WTC11 (cell line): Measurements from ENCODE around the gene ZNF35. TPM values are rescaled to one million over a fixed set of nuclear protein-coding genes. Genes with fewer than 3 reads are reported as not detected.

Source experiments
- ATAC-seq: fragments of 200-7000 bp; cut with Tn5 transposase; 2 replicates; pipeline ENCODE4 v1.10.0; 2021; ENCODE audit warnings: mild to moderate bottlenecking, moderate library complexity
- CTCF ChIA-PET: fragments of 300-600 bp; sonication (Branson Sonifier 250); formaldehyde crosslinking; loops from one replicate; lab custom pipeline; 2021; ENCODE audit warnings: antibody characterized with exemption; lab: Charles Lee
- POLR2A ChIA-PET: fragments of 350-600 bp; sonication (Branson Sonifier 250); formaldehyde crosslinking; loops from one replicate; lab custom pipeline; 2021; ENCODE audit warnings: antibody characterized with exemption; lab: Charles Lee
- DNase-seq: peaks from one replicate; pipeline ENCODE4 v3.0.0; 2021; ENCODE audit warnings: low spot score
- H3K27ac Mint-ChIP-seq: 2 replicates; pipeline ENCODE4 v1.8.0; 2021; ENCODE audit warnings: mixed read lengths
- H3K27me3 Mint-ChIP-seq: 2 replicates; pipeline ENCODE4 v1.8.0; 2021; ENCODE audit warnings: low read depth, mild to moderate bottlenecking, moderate library complexity, mixed read lengths
- H3K36me3 Mint-ChIP-seq: 2 replicates; pipeline ENCODE4 v1.8.0; 2021; ENCODE audit warnings: mixed read lengths
- H3K4me1 Mint-ChIP-seq: 2 replicates; pipeline ENCODE4 v1.8.0; 2022; ENCODE audit warnings: mixed read lengths
- H3K4me3 Mint-ChIP-seq: 2 replicates; pipeline ENCODE4 v1.8.0; 2021; ENCODE audit warnings: mild to moderate bottlenecking, moderate library complexity, mixed read lengths
- H3K9me3 Mint-ChIP-seq: 2 replicates; pipeline ENCODE4 v1.8.0; 2021; ENCODE audit warnings: mixed read lengths
- AFF4 ChIP-seq: sonication (generic); formaldehyde crosslinking; IDR thresholded peaks from 2 replicates; pipeline ENCODE4 v1.8.1; 2023; ENCODE audit warnings: mild to moderate bottlenecking, missing genetic modification reagents, borderline replicate concordance
- ARID4B ChIP-seq: sonication (generic); formaldehyde crosslinking; IDR thresholded peaks from 2 replicates; pipeline ENCODE4 v1.8.0; 2023; ENCODE audit warnings: missing genetic modification reagents, mild to moderate bottlenecking, borderline replicate concordance
- ATF1 ChIP-seq: sonication (generic); formaldehyde crosslinking; IDR thresholded peaks from 2 replicates; pipeline ENCODE4 v1.8.1; 2023; ENCODE audit warnings: mild to moderate bottlenecking, moderate library complexity, missing genetic modification reagents
- EMX1 ChIP-seq: fragments of 250-450 bp; sonication (Bioruptor Pico); IDR thresholded peaks from 2 replicates; pipeline ENCODE4 v1.8.0; 2021; ENCODE audit warnings: mild to moderate bottlenecking
- FOXJ3 ChIP-seq: sonication (generic); formaldehyde crosslinking; IDR thresholded peaks from 2 replicates; pipeline ENCODE4 v1.9.0; 2021; ENCODE audit warnings: missing genetic modification reagents, mild to moderate bottlenecking, borderline replicate concordance
- IRF1 ChIP-seq: sonication (generic); formaldehyde crosslinking; IDR thresholded peaks from 2 replicates; pipeline ENCODE4 v1.8.0; 2023; ENCODE audit warnings: missing genetic modification reagents
- MAX ChIP-seq: sonication (generic); formaldehyde crosslinking; IDR thresholded peaks from 2 replicates; pipeline ENCODE4 v1.8.0; 2022; ENCODE audit warnings: mild to moderate bottlenecking, missing genetic modification reagents
- MLX ChIP-seq: sonication (generic); formaldehyde crosslinking; IDR thresholded peaks from 2 replicates; pipeline ENCODE4 v1.8.1; 2023; ENCODE audit warnings: mild to moderate bottlenecking, missing genetic modification reagents, moderate library complexity
- OVOL2 ChIP-seq: fragments of 250-450 bp; sonication (Bioruptor Pico); IDR thresholded peaks from 2 replicates; pipeline ENCODE4 v1.9.0; 2021; ENCODE audit warnings: mild to moderate bottlenecking, borderline replicate concordance
- PRRX2 ChIP-seq: fragments of 250-450 bp; sonication (Bioruptor Pico); IDR thresholded peaks from 2 replicates; pipeline ENCODE4 v1.8.0; 2021; ENCODE audit warnings: mild to moderate bottlenecking
- SOX15 ChIP-seq: fragments of 250-450 bp; sonication (Bioruptor Pico); IDR thresholded peaks from 2 replicates; pipeline ENCODE4 v1.9.0; 2021; ENCODE audit warnings: mild to moderate bottlenecking
- SP1 ChIP-seq: sonication (generic); formaldehyde crosslinking; conservative IDR thresholded peaks from 2 replicates; pipeline ENCODE4 v1.8.1; 2022; ENCODE audit warnings: missing genetic modification reagents
- TEAD4 ChIP-seq: sonication (generic); formaldehyde crosslinking; IDR thresholded peaks from 2 replicates; pipeline ENCODE4 v1.8.0; 2022; ENCODE audit warnings: mild to moderate bottlenecking, missing genetic modification reagents
- ZNF219 ChIP-seq: sonication (generic); formaldehyde crosslinking; IDR thresholded peaks from 2 replicates; pipeline ENCODE4 v1.8.0; 2023; ENCODE audit warnings: missing genetic modification reagents, mild to moderate bottlenecking, borderline replicate concordance
- ZNF263 ChIP-seq: sonication (generic); formaldehyde crosslinking; IDR thresholded peaks from 2 replicates; pipeline ENCODE4 v1.8.1; 2022; ENCODE audit warnings: low read depth, mild to moderate bottlenecking, moderate library complexity, missing genetic modification reagents
- ZNF281 ChIP-seq: sonication (generic); formaldehyde crosslinking; IDR thresholded peaks from 2 replicates; pipeline ENCODE4 v1.8.0; 2023; ENCODE audit warnings: mild to moderate bottlenecking, missing genetic modification reagents
- total RNA-seq: library from RNA; stranded (reverse); gene quantifications from 3 replicates; pipeline ENCODE4 v1.2.3, GENCODE V29; 2021

ZNF35 gene
- total RNA-seq, 1 experiment from 2014 or later: 17.2 TPM

GRCh38 chr3:44649709-44650108 is 1.2 kb downstream of the ZNF35 start:
- Mint-ChIP-seq H3K4me3 (peak overlapping the region; percentile 91), H3K4me1 (peaks cover 13% of the 10 kb centered on the region), H3K36me3 (peaks cover 37% of the 10 kb centered on the region), H3K9me3 (peaks cover 4% of the 10 kb centered on the region; the same call in 1 of the 2 replicates), H3K27ac (no peak overlapping the region), H3K27me3 (no peaks in the 10 kb centered on the region)
- CTCF ChIA-PET: no interaction called here
- ATAC-seq: no peak
- POLR2A ChIA-PET: no interaction called here
- TF ChIP-seq MAX (CRISPR knock-in tag) (no peak), MLX (no peak), ATF1 (CRISPR knock-in tag) (no peak), EMX1 (CRISPR knock-in tag) (no peak), IRF1 (CRISPR knock-in tag) (no peak), FOXJ3 (CRISPR knock-in tag) (no peak)
- no peak for DNase-seq

GRCh38 chr3:44654039-44654438 is 5.5 kb downstream of the ZNF35 start:
- H3K27me3 Mint-ChIP-seq: no peaks in the 10 kb centered on the region
- ChIA-PET POLR2A (no interaction called here), CTCF (no interaction called here)
- no peaks in the 10 kb centered on the region for H3K9me3 Mint-ChIP-seq
- no peak overlapping the region for H3K27ac Mint-ChIP-seq
- ATAC-seq: no peak
- TF ChIP-seq ZNF219 (CRISPR knock-in tag): no peak
- TF ChIP-seq, all 79 proteins: peak for 0
- H3K4me1 Mint-ChIP-seq: peaks cover 6% of the 10 kb centered on the region
- DNase-seq: no peak
- H3K36me3 Mint-ChIP-seq: peaks cover 67% of the 10 kb centered on the region
- H3K4me3 Mint-ChIP-seq: no peak overlapping the region

- DNase-seq (no peak), ATAC-seq (no peak)
- Mint-ChIP-seq H3K36me3 (peaks cover 62% of the 10 kb centered on the region), H3K27me3 (no peaks in the 10 kb centered on the region), H3K27ac (no peak overlapping the region), H3K9me3 (no peaks in the 10 kb centered on the region), H3K4me3 (no peak overlapping the region)
- POLR2A ChIA-PET: no interaction called here
- CTCF ChIA-PET: no interaction called here
- TF ChIP-seq ZNF263 (no peak), OVOL2 (no peak), ARID4B (no peak)
- TF ChIP-seq, all 79 proteins: peak for 0
- H3K4me1 Mint-ChIP-seq: no peaks in the 10 kb centered on the region
Observed at GRCh38 chr3:44659015-44659414, 10.5 kb downstream of the ZNF35 start.

- no peaks in the 10 kb centered on the region for H3K9me3 Mint-ChIP-seq
- DNase-seq: no peak
- POLR2A ChIA-PET: no interaction called here
- H3K4me3 Mint-ChIP-seq: no peak overlapping the region
- no peak for ATAC-seq
- H3K27ac Mint-ChIP-seq: no peak overlapping the region
- H3K27me3 Mint-ChIP-seq: no peaks in the 10 kb centered on the region
- peaks cover 57% of the 10 kb centered on the region for H3K36me3 Mint-ChIP-seq
- H3K4me1 Mint-ChIP-seq: no peaks in the 10 kb centered on the region
- CTCF ChIA-PET: no interaction called here
- no peak for TF ChIP-seq SOX15 (CRISPR knock-in tag)
- no peak for TF ChIP-seq ATF1 (CRISPR knock-in tag)
- TF ChIP-seq ZNF281 (CRISPR knock-in tag): no peak
- no peak for TF ChIP-seq SP1 (CRISPR knock-in tag)
- no peak for TF ChIP-seq PRRX2 (CRISPR knock-in tag)
- no peak for TF ChIP-seq AFF4 (CRISPR knock-in tag)
- TF ChIP-seq OVOL2: no peak
- no peak for TF ChIP-seq TEAD4 (CRISPR knock-in tag)
Observed at GRCh38 chr3:44659434-44659833, 10.9 kb downstream of the ZNF35 start.
